Esophagus muscularis mucosa (tissue), 4 donors: ENCODE results near the gene ORAI3. TPM values are rescaled to one million over a fixed set of nuclear protein-coding genes. Genes with fewer than 3 reads are reported as not detected.
A peak's percentile ranks its signal among the peaks of the same experiment; 100 is the strongest.

ENCODE experiments used
- DNase-seq: peaks from one replicate; pipeline ENCODE4 v3.0.0-alpha.2; 2017; ENCODE audit errors: extremely low spot score
- H3K27ac ChIP-seq, 4 donors: fragments of 200-600 bp; sonication (generic); replicated peaks in 1 of 4; 1 replicate in 3 of 4; 2 replicates in 1 of 4; pipeline ENCODE4 v1.5.1; 2016 to 2019; ENCODE audit warnings: mild to moderate bottlenecking in 1 of 4
- H3K27me3 ChIP-seq, 4 donors: fragments of 200-600 bp; sonication (generic); one replicate each; pipeline versions ENCODE4 v1.5.1 to v1.6.0; 2016 to 2019
- H3K36me3 ChIP-seq, 4 donors: fragments of 200-600 bp; sonication (generic); one replicate each; pipeline ENCODE4 v1.5.1; 2016 to 2019
- H3K4me1 ChIP-seq, 4 donors: fragments of 200-600 bp; sonication (generic); one replicate each; pipeline ENCODE4 v1.5.1; 2016 to 2019
- H3K4me3 ChIP-seq, 4 donors: fragments of 200-600 bp; sonication (generic); 1 replicate in 2 of 4; 2 replicates in 2 of 4; pipeline ENCODE4 v1.5.1; 2016 to 2019; ENCODE audit warnings: mild to moderate bottlenecking in 4 of 4, moderate library complexity in 1 of 4
- H3K9me3 ChIP-seq, 4 donors: fragments of 200-600 bp; sonication (generic); 1 replicate in 3 of 4; 2 replicates in 1 of 4; pipeline ENCODE4 v1.5.1; 2016 to 2019
- EP300 ChIP-seq: sonication (generic); formaldehyde crosslinking; IDR thresholded peaks from one replicate; pipeline ENCODE4 v1.6.1; 2017; ENCODE audit warnings: antibody characterized with exemption
- POLR2A ChIP-seq: fragments of 450-650 bp; IDR thresholded peaks from one replicate; pipeline ENCODE4 v1.6.1; 2017; ENCODE audit warnings: antibody characterized with exemption, moderate library complexity, mild to moderate bottlenecking, low read depth
- POLR2AphosphoS5 ChIP-seq, 2 donors: sonication (generic); formaldehyde crosslinking; IDR thresholded peaks; one replicate each; pipeline ENCODE4 v1.6.1; 2017; ENCODE audit warnings: antibody characterized with exemption in 2 of 2
- WGBS: methylation state at CpG from one replicate; pipeline ENCODE4 v1.1.5; 2018; 5-methylcytosine and 5-hydroxymethylcytosine counted together
- intact Hi-C: fragments of 100-400 bp; cut with DNase I; formaldehyde crosslinking; loops from one replicate; pipeline ENCODE4 v1.15.1; 2023
- total RNA-seq, 4 donors: library from RNA; depleted of rRNA; stranded (reverse); fragments of >200 nt; gene quantifications; one replicate each; pipeline versions ENCODE4 v1.1.0 to v1.2.1, GENCODE V29; 2016
- TF ChIP-seq, protein P1 (sequence below), 3 experiments: fragments of 200-600 bp in 2 of 3; fragments of 450-650 bp in 1 of 3; sonication (generic) in 2 of 3; IDR thresholded peaks; one replicate each; pipeline ENCODE4 v1.5.1; 2017 to 2019; ENCODE audit warnings: antibody characterized with exemption in 3 of 3, mild to moderate bottlenecking in 2 of 3, moderate library complexity in 1 of 3

The ORAI3 gene
- total RNA-seq, 4 donors from 2014 or later: 33.0 to 56.5 (median 45.8) TPM

DNA sequence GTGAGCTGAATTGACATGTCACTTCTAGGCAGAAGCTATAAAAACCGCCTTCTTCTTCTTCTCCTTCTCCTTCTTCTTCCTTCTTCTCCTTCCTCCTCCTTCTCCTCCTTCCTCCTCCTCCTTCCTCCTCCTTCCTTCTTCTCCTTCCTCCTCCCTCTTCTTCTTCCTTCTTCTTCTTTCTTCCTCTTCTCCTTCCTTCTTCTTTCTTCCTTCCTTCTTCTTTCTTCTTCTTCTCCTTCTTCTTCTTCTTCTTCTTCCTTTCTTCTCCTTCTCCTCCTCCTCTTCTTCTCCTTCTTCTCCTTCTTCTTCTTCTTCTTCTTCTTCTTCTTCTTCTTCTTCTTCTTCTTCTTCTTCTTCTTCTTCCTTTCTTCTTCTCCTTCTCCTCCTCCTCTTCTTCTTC is 30.3 kb upstream of the ORAI3 start:
- H3K9me3 ChIP-seq: no peaks in the 10 kb centered on the region
- H3K36me3 ChIP-seq: no peaks in the 10 kb centered on the region
- H3K27me3 ChIP-seq: no peaks in the 10 kb centered on the region
- TF ChIP-seq, protein P1, sequence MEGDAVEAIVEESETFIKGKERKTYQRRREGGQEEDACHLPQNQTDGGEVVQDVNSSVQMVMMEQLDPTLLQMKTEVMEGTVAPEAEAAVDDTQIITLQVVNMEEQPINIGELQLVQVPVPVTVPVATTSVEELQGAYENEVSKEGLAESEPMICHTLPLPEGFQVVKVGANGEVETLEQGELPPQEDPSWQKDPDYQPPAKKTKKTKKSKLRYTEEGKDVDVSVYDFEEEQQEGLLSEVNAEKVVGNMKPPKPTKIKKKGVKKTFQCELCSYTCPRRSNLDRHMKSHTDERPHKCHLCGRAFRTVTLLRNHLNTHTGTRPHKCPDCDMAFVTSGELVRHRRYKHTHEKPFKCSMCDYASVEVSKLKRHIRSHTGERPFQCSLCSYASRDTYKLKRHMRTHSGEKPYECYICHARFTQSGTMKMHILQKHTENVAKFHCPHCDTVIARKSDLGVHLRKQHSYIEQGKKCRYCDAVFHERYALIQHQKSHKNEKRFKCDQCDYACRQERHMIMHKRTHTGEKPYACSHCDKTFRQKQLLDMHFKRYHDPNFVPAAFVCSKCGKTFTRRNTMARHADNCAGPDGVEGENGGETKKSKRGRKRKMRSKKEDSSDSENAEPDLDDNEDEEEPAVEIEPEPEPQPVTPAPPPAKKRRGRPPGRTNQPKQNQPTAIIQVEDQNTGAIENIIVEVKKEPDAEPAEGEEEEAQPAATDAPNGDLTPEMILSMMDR (IDR thresholded peaks at IDR 0.05): no peak
- TF ChIP-seq POLR2A: no peak
- no peak for TF ChIP-seq POLR2AphosphoS5 (IDR thresholded peaks at IDR 0.05)
- TF ChIP-seq EP300: no peak
- no peak for DNase-seq
- H3K27ac ChIP-seq: no peak overlapping the region
- no peak overlapping the region for H3K4me3 ChIP-seq
- 94% methylated on average over 1 of the region's 1 CpG for WGBS
- H3K4me1 ChIP-seq: peaks cover 7 to 15% (median 12%) of the 10 kb centered on the region in 4 donors
- intact Hi-C loops: no loop called here

DNA sequence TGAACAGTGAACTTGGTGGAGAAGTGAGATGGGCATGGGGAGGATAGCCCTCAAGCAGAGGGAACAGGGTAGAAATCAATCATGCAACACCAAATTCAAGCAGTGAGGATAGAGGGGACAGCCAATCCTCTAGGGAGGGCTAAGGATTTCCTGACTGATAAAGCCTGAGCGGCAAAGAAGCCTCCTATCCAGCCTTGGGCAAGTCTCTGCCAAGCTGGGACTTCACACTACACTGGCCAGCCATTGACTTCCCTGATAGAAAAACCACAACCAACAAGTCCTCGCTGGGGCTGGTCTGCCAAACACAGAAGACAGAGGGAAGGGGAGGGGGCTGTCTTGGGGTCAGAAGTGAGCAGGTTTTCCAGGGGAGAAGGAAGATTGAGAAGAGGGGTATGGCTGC is 28.0 kb upstream of the ORAI3 start:
- intact Hi-C loops: loop anchor here (2.0 kb wide), 1 partner anchor 76 kb away; no protein-coding TSS in a partner anchor

DNA sequence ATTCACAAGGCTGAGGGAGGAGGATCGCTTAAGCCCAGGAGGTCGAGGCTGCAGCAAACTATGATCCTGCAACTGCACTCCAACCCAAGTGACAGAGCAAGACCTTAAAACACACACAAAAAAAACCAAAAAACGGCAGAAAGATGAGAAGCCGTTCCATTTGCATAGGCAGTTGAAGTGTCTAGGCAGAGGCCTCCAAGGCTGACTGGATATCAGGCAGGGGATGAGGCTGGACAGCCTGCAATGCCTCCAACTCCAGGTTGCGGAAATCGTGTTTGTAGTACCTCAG is 27.5 kb upstream of the ORAI3 start:
- WGBS: 32% methylated on average over 6 of the region's 6 CpGs
- Histone ChIP-seq H3K27me3 (no peaks in the 10 kb centered on the region), H3K27ac (peak overlapping the region; percentile 87 to 96 (median 94)), H3K9me3 (no peaks in the 10 kb centered on the region), H3K4me1 (peaks cover 16 to 43% (median 32%) of the 10 kb centered on the region in 4 donors), H3K4me3 (peak overlapping the region; percentile 62 to 83 (median 76)), H3K36me3 (peaks cover 0 to 10% (median 4%) of the 10 kb centered on the region in 4 donors)
- no peak for DNase-seq
- TF ChIP-seq POLR2AphosphoS5 (IDR thresholded peaks at IDR 0.05) (no peak), POLR2A (no peak), EP300 (no peak)
- TF ChIP-seq, protein P1 (IDR thresholded peaks at IDR 0.05): no peak
- intact Hi-C loops: loop anchor here (2.0 kb wide), 1 partner anchor 77 kb away; no protein-coding TSS in a partner anchor

More for the DNA sequence above, 28.0 kb upstream of the ORAI3 start:
- no peak overlapping the region for H3K4me3 ChIP-seq
- DNase-seq: no peak
- WGBS: 60% methylated on average over 2 of the region's 2 CpGs
- H3K36me3 ChIP-seq: peaks cover 0 to 5% (median 2%) of the 10 kb centered on the region in 4 donors
- H3K27ac ChIP-seq: peak overlapping the region in 3 of 4 donors; percentile 93 to 96 (median 95)
- H3K4me1 ChIP-seq: peaks cover 16 to 38% (median 32%) of the 10 kb centered on the region in 4 donors
- H3K27me3 ChIP-seq: no peaks in the 10 kb centered on the region
- TF ChIP-seq POLR2AphosphoS5 (IDR thresholded peaks at IDR 0.05) (no peak), POLR2A (no peak), EP300 (no peak)
- TF ChIP-seq, protein P1 (IDR thresholded peaks at IDR 0.05): no peak
- no peaks in the 10 kb centered on the region for H3K9me3 ChIP-seq

DNA sequence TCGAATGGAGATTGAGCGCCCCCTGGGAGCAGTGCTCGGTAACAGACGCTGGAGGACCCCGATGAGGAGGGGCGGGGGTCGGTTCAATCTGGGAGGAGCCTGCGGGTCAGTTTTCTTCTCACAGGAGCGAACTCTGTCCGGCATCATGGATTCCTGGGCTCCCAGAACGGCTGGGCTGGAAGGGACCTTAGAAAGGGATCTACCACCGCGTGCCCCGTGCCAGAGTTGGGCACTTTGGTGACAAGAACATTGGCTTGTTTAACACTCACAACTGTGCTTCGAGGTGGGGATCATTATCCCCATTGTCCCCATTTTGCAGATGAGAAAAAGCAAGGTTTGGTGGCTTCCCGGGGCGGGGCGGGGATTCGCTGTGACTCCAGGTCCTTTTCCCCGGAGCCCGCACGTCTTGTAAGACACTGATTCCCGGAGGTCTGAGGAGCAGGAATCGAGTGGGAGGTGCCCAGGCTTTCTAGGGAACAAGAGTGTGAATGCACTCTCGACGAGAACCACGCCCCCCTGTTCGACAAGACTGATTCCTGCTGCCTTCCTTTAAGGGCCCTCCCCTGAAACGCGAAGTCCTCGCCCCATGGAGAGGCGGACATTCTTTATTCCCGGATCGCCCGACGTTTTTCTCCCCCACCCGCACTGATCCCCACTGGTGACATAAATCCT is 27.0 kb upstream of the ORAI3 start:
- peaks cover 16 to 48% (median 32%) of the 10 kb centered on the region in 4 donors for H3K4me1 ChIP-seq
- WGBS: 0% methylated on average over 25 of the region's 37 CpGs
- intact Hi-C loops: loop anchor here (2.0 kb wide), 1 partner anchor 77 kb away; no protein-coding TSS in a partner anchor
- H3K27ac ChIP-seq: peak overlapping the region; percentile 87 to 96 (median 94)
- no peaks in the 10 kb centered on the region for H3K9me3 ChIP-seq
- peak; percentile 97 for DNase-seq
- H3K36me3 ChIP-seq: peaks cover 0 to 15% (median 6%) of the 10 kb centered on the region in 4 donors
- peak in 1 of 2 donors; percentile 31 for TF ChIP-seq POLR2AphosphoS5 (IDR thresholded peaks at IDR 0.05)
- TF ChIP-seq POLR2A: no peak
- TF ChIP-seq, protein P1 (IDR thresholded peaks at IDR 0.05): peak; percentile 87 to 94 (median 91)
- H3K27me3 ChIP-seq: no peaks in the 10 kb centered on the region
- H3K4me3 ChIP-seq: peak overlapping the region; percentile 62 to 83 (median 76)
